KG1 (cell line): ENCODE measurements around the gene MICALL1.

Source experiments
- DNase-seq: peaks from one replicate; lab custom pipeline; 2025; lab: John Stamatoyannopoulos, UW

Gene MICALL1

GRCh38 chr22:37904572-37905533, 1.2 kb upstream of the MICALL1 start:
- DNase-seq: no peak

GRCh38 chr22:37906364-37907008, 389 bp downstream of the MICALL1 start:
- no peak for DNase-seq

- DNase-seq: no peak
Measured at GRCh38 chr22:37907036-37907954, 1.2 kb downstream of the MICALL1 start.

- no peak for DNase-seq
Measured at GRCh38 chr22:37909766-37910165, 3.7 kb downstream of the MICALL1 start.

GRCh38 chr22:37910890-37911672, 5.0 kb downstream of the MICALL1 start:
- no peak for DNase-seq

- DNase-seq: no peak
Measured at GRCh38 chr22:37911697-37912096, 5.6 kb downstream of the MICALL1 start.

- DNase-seq: no peak
Measured at GRCh38 chr22:37912171-37912570, 6.1 kb downstream of the MICALL1 start.

GRCh38 chr22:37913233-37913721, 7.2 kb downstream of the MICALL1 start:
- DNase-seq: no peak

GRCh38 chr22:37916311-37916710, 10.2 kb downstream of the MICALL1 start:
- no peak for DNase-seq

GRCh38 chr22:37917874-37918548, 11.9 kb downstream of the MICALL1 start:
- DNase-seq: no peak

GRCh38 chr22:37918580-37919270, 12.6 kb downstream of the MICALL1 start:
- no peak for DNase-seq

- no peak for DNase-seq
Measured at GRCh38 chr22:37920126-37920525, 14.0 kb downstream of the MICALL1 start.

GRCh38 chr22:37922191-37922590, 16.1 kb downstream of the MICALL1 start:
- no peak for DNase-seq

GRCh38 chr22:37923927-37924326, 17.8 kb downstream of the MICALL1 start:
- no peak for DNase-seq

- no peak for DNase-seq
Measured at GRCh38 chr22:37924386-37925065, 18.4 kb downstream of the MICALL1 start.

GRCh38 chr22:37925330-37925729, 19.2 kb downstream of the MICALL1 start:
- DNase-seq: no peak

- DNase-seq: no peak
Measured at GRCh38 chr22:37925767-37926166, 19.7 kb downstream of the MICALL1 start.

GRCh38 chr22:37926358-37926757, 20.3 kb downstream of the MICALL1 start:
- DNase-seq: no peak
